NCI-H510A (cell line): ENCODE data around the gene CAMK4.

Experiments used
- DNase-seq: peaks from one replicate; lab custom pipeline; 2025; lab: John Stamatoyannopoulos, UW

The CAMK4 gene

DNA sequence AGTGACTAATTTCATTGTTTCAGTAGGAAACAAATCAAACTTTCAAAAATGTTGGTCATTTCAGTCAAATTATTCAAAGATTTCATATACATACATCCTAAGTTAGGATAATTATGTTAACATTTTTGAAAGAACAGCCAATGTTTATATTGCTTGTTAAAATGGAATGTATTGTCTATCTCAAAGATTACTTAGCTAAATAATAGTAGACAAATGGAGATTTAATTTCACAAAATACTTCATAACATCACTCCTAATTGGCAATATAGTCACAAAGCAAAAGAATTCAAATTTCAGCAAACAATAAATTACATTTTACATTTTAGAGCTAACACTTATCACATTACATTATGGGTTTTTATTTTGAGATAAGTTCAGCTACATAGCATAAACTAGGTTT, 262.7 kb downstream of the CAMK4 start:
- no peak for DNase-seq

- DNase-seq: no peak
These were observed 264.2 kb downstream of the CAMK4 start for GRCh38 chr5:111488353-111488752.

- DNase-seq: no peak
These were observed 268.8 kb downstream of the CAMK4 start for GRCh38 chr5:111493031-111493430.

GRCh38 chr5:111494355-111494999, 270.3 kb downstream of the CAMK4 start:
- no peak for DNase-seq

DNA sequence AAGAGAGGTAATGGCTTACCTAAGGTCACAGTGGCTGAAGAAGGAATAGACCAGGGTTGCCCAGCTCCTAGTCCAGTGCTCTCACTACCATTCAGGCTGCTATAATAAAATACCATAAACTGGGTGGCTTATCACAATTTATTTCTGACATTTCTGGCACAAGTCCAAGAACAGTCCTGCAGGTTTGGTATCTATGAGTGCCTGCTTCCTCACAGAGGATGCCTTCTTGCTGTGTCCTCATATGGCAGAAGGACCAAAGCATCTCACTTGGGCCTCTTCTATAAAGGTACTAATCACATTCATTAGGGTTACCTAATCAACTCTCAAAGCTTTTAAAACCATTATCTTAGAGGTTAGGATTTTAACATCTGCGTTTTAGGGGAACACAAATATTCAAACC, 271.0 kb downstream of the CAMK4 start:
- DNase-seq: no peak

- no peak for DNase-seq
These were observed 274.2 kb downstream of the CAMK4 start for GRCh38 chr5:111498346-111498745.

- no peak for DNase-seq
These were observed 278.8 kb downstream of the CAMK4 start for GRCh38 chr5:111502956-111503355.

DNA sequence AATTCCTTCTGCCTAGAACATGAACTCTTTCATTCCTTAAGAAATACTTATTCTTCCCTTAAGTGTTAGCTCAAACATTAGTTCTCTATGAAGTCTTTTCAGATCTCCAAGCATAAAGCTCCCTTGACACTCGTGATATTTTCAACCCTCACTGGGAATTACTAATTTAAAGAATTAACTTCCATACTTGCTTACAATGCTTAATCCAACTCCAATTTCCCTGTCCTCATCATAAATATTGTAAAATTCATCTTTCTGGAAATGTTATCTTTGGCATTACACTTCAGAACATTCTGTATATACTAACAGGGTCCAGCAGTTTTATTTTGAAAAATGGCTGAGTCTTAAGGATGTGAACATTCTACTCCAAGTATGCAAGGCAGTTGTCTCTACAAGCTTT, 280.9 kb downstream of the CAMK4 start:
- no peak for DNase-seq

- DNase-seq: no peak
These were observed 283.1 kb downstream of the CAMK4 start for GRCh38 chr5:111507276-111507675.

DNA sequence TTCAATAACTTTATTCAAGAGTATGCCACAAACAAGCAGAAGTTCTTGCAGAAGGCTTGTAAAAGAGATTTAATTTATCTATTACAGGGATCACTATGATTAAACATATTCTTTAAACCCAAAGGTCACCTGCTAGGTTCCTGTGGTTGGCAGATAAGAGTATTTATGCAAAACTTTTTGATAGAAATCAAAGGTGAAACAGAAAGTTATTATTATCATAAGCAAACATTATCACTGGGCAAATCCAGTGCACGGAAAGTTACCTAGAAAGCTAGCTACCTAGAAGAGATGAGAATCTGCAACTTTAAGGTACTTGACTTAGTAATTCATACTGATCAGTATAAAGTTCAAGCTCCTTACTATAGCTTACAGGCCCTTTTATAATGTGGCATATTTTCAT, 284.9 kb downstream of the CAMK4 start:
- no peak for DNase-seq

GRCh38 chr5:111511174-111511830, 287.1 kb downstream of the CAMK4 start:
- no peak for DNase-seq

- no peak for DNase-seq
These were observed 287.7 kb downstream of the CAMK4 start for GRCh38 chr5:111511831-111512374.

- peak; percentile 83 for DNase-seq
These were observed 288.4 kb downstream of the CAMK4 start, which contains the start of gene STARD4 for GRCh38 chr5:111512375-111513130. Gene STARD4 (minus strand): TSS chr5:111512535. CDS start chr5:111507433, 5,102 bp downstream.

GRCh38 chr5:111513131-111513520, 288.9 kb downstream of the CAMK4 start:
- no peak for DNase-seq

DNA sequence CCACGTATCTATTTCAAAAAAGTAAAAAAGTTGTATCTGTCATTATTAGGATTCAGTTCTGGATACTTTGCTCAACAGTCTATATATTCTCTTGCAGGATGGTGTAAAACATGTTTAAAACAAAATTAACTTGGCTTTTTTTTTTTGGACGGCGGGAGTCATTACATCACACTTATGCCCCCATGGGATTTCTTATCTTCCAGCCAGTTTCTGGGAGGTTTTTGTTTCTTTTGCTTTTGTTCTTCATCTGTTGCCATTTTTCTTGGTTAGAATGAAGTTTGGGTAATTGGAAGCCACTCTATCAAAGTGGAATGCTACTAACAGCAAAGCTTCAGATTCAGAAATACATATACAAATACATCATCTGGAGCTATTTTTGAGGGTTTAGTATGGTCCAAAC, 289.9 kb downstream of the CAMK4 start:
- no peak for DNase-seq

DNA sequence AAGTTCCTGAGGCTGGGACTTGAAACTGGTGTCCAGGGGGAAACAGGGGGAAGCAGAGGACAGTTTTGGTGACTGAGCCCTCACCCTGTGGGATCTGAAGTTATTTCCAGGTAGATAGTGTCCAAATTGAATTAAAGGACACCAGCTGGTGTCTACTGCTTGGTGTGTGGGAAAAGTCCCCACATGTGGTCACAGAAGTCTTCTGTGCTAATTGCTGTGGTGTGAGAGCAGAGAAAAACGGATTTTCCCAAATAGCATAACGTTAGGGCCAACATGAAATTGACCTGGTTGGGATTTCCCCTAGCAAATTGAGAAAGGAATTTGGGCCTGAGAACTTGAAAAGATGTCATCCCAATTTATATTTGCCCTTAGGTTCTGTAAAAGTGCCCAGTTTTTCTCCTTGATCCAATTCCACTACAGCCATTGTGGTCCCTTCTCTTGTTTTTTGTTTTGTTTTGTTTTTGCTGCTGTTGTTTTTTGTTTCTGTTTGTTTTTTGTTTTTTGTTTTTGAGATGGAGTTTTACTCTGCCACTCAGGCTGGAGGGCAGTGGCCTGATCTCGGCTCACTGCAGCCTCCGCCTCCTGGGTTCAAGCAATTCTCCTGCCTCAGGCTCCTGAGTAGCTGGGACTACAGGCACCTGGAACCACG, 293.8 kb downstream of the CAMK4 start:
- DNase-seq: no peak

GRCh38 chr5:111518777-111519176, 294.6 kb downstream of the CAMK4 start:
- DNase-seq: no peak

- no peak for DNase-seq
These were observed 296.7 kb downstream of the CAMK4 start for GRCh38 chr5:111520908-111521307.

- no peak for DNase-seq
These were observed 303.9 kb downstream of the CAMK4 start for GRCh38 chr5:111528056-111528455.

- no peak for DNase-seq
These were observed 306.1 kb downstream of the CAMK4 start for GRCh38 chr5:111530298-111530740.

DNA sequence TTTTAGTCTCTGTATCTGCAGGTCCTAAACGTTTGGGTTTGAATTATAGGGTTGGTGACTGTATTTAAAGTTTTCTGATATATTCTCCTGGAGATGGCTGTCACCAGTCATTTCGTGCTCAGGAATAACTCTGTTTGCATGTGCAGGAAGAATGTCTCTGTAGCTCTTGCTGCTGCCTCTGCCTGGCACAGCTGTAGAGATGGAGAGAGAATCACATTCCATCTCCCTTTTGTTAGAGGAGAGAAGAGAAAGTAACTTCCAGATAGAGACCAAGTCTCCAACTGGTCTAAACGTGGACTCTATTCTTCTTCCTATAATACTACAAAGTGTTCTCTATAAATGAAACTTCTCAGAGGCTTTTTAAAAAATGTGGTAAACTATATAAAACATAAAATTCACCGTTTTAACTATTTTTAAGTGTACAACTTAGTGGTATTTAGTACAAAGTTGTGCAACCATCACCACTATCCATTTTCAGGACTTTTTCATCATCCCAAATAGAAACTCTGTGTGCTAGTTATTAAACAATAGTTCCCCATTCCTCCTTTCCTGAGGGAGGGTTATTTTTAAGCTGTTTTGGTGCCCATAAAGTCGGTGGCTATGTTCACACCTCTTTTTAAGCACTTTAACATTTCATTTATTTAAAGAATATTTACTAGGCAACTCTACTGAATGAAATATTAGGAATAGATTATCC, 308.9 kb downstream of the CAMK4 start:
- no peak for DNase-seq
